ENCODE measurements around the gene B3GNT5.

The B3GNT5 gene

GRCh38 chr3:183287301-183287971 is 34.4 kb downstream of the B3GNT5 start:
- Histone ChIP-seq H3K27ac (peak overlapping the region; percentile 25 to 49), H3K4me3 (no peak overlapping the region)
- TF ChIP-seq CTCF (IDR thresholded peaks at IDR 0.05): no peak
- DNase-seq (ENCODE audit: low spot score): no peak

- no peak for DNase-seq (ENCODE audit: low spot score)
- no peak overlapping the region for H3K4me3 ChIP-seq
- peak overlapping the region in 1 of 2 donors; percentile 49 for H3K27ac ChIP-seq
- TF ChIP-seq CTCF (IDR thresholded peaks at IDR 0.05): no peak
Measured at GRCh38 chr3:183288117-183288516, 35.1 kb downstream of the B3GNT5 start.

GRCh38 chr3:183290216-183290615 is 37.2 kb downstream of the B3GNT5 start:
- H3K4me3 ChIP-seq: no peak overlapping the region
- DNase-seq (ENCODE audit: low spot score): no peak
- no peak overlapping the region for H3K27ac ChIP-seq
- no peak for TF ChIP-seq CTCF (IDR thresholded peaks at IDR 0.05)

- no peak overlapping the region for H3K4me3 ChIP-seq
- DNase-seq (ENCODE audit: low spot score): no peak
- H3K27ac ChIP-seq: no peak overlapping the region
- no peak for TF ChIP-seq CTCF (IDR thresholded peaks at IDR 0.05)
Measured at GRCh38 chr3:183291497-183292031, 38.5 kb downstream of the B3GNT5 start.

- no peak overlapping the region for H3K4me3 ChIP-seq
- no peak overlapping the region for H3K27ac ChIP-seq
- no peak for DNase-seq (ENCODE audit: low spot score)
- no peak for TF ChIP-seq CTCF (IDR thresholded peaks at IDR 0.05)
Measured at GRCh38 chr3:183293966-183294365, 40.9 kb downstream of the B3GNT5 start.

- TF ChIP-seq CTCF (IDR thresholded peaks at IDR 0.05): no peak
- H3K27ac ChIP-seq: no peak overlapping the region
- no peak for DNase-seq (ENCODE audit: low spot score)
- no peak overlapping the region for H3K4me3 ChIP-seq
Measured at GRCh38 chr3:183295211-183295610, 42.2 kb downstream of the B3GNT5 start.

- no peak overlapping the region for H3K27ac ChIP-seq
- no peak overlapping the region for H3K4me3 ChIP-seq
- DNase-seq (ENCODE audit: low spot score): no peak
- no peak for TF ChIP-seq CTCF (IDR thresholded peaks at IDR 0.05)
Measured at GRCh38 chr3:183296944-183297343, 43.9 kb downstream of the B3GNT5 start.

Data from coronary artery (tissue), 2 donors.